Choroid plexus epithelial cell (primary cell): Measurements from ENCODE around the gene LIMS1.
"Not testable (repeated sequence)": the region's sequence is repeated elsewhere in the genome, so short reads cannot be mapped to it uniquely, and the experiment has no call there.

Source experiments
- DNase-seq: peaks from one replicate; pipeline ENCODE4 v3.0.0-alpha.2; 2010; ENCODE audit warnings: low read depth
- H3K4me3 ChIP-seq: 2 replicates; pipeline ENCODE4 v1.5.1; 2011; ENCODE audit warnings: low read depth, mild to moderate bottlenecking, control low read depth, low read length, moderate library complexity
- TF ChIP-seq, protein P1 (sequence below): conservative IDR thresholded peaks from 2 replicates; pipeline ENCODE4 v1.5.1; 2011; ENCODE audit warnings: low read depth, mild to moderate bottlenecking, control low read depth, inconsistent platforms, low read length, moderate library complexity

LIMS1 gene

DNA sequence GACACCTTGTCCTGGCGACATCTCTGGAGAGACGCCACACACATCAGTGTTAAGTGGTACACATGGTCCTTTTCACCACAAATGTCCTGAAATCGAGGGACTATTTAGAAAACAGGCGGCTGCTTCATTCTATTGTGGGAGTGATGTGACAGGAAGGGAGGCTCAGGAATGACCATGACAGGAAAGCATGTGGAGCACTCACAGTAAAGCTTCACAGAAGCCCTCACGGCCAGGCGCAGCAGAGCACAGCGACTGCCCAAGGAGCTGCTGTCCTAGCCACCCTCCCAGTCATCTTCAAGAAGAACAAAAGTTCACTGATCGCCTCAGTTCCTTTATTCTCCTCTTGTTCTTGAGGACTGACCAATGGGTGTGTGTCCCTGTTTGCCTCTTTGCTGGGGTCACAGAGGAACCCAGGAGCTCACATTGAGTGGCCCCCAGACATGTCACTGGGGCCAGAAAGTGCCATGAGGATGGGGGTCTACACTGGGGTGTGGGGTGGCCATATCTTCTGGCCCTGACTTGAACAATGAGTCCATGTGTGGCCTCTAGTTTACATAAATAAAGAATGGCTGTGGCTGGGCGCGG is 100.4 kb downstream of the LIMS1 start:
- no peak for DNase-seq
- TF ChIP-seq, protein P1, sequence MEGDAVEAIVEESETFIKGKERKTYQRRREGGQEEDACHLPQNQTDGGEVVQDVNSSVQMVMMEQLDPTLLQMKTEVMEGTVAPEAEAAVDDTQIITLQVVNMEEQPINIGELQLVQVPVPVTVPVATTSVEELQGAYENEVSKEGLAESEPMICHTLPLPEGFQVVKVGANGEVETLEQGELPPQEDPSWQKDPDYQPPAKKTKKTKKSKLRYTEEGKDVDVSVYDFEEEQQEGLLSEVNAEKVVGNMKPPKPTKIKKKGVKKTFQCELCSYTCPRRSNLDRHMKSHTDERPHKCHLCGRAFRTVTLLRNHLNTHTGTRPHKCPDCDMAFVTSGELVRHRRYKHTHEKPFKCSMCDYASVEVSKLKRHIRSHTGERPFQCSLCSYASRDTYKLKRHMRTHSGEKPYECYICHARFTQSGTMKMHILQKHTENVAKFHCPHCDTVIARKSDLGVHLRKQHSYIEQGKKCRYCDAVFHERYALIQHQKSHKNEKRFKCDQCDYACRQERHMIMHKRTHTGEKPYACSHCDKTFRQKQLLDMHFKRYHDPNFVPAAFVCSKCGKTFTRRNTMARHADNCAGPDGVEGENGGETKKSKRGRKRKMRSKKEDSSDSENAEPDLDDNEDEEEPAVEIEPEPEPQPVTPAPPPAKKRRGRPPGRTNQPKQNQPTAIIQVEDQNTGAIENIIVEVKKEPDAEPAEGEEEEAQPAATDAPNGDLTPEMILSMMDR = no peak
- no peak overlapping the region for H3K4me3 ChIP-seq

DNA sequence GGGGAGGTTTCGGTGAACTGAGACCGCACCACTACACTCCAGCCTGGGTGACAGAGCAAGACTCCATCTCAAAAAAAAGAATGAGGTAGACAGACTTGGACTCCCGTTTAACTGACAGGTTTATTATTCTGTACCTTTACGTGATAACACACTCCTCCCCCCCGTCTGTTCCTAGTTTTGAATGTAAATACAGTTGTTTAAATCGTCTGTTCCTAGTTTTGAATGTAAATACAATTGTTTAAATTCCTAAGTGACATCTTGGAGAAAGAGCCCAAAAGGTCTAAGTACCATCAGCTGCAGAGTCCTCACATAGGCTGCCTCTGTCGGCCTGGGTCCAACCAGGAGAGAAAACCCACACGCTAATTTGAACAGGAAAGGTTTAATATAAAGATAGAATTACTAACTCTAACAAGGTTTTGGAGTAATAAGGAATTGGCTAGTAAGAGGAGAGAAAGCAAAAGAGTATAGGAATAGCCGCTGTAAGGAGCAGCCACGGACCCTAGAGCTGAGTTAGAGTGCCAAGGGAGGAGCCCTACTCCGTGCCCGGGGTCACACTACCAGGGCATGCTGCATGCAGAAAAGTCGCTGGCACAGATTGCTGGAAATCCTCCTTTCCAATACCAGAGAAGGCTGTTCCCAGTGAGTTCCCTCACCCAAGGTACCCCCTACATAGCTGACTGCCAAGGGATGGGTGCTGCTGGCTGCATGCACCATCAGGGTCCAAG is 101.5 kb downstream of the LIMS1 start:
- no peak for DNase-seq
- TF ChIP-seq, protein P1 = no peak
- H3K4me3 ChIP-seq = no peak overlapping the region

DNA sequence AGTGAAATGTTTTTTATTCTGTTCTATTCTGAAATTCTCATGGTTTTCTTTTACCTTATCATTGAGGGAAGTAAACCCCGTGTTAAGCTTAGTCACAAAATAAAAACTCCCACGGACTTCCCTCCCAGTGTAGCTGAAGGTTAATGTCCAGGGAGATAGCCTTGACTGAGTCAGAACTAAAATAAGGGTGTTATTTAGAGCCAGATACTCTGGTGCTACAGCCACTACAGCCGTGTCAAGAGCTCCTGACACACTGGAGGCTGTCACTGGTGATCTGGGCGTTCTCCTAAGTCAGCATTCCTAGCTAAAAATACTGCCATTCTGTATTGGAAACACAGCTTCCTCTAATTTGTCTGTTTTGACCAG is 103.0 kb downstream of the LIMS1 start:
- DNase-seq = peak; percentile 92
- no peak overlapping the region for H3K4me3 ChIP-seq
- TF ChIP-seq, protein P1 = no peak

DNA sequence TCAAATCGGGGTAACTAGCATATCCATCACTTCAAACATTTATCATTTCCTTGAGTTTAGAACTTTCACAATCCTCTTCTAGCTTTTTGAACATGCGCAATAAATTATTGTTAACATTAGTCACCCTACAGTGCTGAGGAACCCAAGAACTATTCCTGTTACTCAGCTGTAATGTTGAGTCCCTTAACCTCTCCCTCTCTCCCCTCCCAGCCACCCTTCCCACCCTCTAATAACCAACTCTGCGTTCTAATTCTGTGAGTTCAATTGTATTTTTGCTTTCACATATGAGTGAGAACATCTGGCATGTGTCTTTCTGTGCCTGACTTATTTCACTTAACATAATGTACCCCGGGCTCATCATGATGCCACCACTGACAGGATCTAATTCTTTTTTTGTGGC is 106.5 kb downstream of the LIMS1 start:
- no peak overlapping the region for H3K4me3 ChIP-seq
- peak; percentile 94 for DNase-seq

DNA sequence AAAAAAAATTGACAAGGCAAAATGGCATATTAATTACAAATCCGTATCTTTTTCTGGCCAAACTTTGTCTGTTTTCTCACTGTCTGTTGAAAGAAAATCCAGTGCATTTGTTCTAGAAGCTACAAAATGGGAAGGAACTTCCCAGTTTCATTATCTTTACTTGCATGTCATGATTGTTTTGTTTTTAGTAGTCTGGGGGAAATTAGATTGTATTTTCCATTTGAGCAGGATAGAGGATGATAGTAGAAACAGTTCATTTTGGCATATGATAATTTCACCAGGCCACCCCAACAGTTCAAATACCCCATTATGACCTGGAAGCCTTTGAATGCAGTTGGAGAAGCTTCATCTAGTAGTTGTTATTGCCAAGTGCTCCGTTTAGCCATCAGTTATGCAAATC is 107.5 kb downstream of the LIMS1 start:
- TF ChIP-seq, protein P1 = no peak
- H3K4me3 ChIP-seq = no peak overlapping the region
- no peak for DNase-seq

More for the DNA sequence above, 106.5 kb downstream of the LIMS1 start:
- TF ChIP-seq, protein P1 = no peak

DNA sequence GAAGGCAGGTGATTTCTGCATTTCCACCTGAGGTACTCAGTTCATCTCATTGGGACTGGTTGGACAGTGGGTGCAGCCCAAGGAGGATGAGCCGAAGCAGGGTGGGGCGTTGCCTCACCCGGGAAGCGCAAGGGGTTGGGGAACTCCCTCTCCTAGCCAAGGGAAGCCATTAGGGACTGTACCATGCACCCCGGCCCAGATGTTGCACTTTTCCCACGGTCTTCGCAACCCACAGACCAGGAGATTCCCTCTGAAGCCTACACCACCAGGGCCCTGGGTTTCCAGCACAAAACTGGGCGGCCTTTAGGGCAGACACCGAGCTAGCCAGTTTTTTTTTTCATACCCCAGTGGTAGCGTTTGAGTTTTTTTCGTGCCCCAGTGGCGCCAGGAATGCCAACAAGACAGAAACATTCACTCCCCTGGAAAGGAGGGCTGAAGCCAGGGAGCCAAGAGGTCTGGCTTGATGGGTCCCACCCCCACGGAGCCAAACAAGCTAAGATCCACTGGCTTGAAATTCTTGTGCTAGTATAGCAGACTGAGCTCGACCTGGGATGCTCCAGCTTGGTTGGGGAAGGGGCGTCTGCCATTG is 109.1 kb downstream of the LIMS1 start:
- DNase-seq = no peak
- TF ChIP-seq, protein P1 = no peak
- H3K4me3 ChIP-seq = no peak overlapping the region

DNA sequence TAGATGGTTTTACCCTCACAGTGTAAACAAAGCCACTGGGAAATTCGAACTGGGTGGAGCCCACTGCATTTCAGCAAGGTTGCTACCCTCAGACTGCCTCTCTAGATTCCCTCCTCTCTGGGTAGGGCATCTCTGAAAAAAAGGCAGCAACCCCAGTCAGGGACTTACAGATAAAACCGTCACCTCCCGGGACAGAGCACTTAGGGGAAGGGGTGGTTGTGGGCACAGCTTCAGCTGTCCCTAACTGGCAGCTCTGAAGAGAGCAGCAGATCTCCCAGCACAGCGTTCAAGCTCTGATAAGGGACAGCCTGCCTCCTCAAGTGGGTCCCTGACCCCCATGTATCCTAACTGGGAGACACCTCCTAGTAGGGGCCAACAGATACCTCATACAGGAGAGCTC is 109.6 kb downstream of the LIMS1 start:
- not testable (repeated sequence) for H3K4me3 ChIP-seq, DNase-seq

DNA sequence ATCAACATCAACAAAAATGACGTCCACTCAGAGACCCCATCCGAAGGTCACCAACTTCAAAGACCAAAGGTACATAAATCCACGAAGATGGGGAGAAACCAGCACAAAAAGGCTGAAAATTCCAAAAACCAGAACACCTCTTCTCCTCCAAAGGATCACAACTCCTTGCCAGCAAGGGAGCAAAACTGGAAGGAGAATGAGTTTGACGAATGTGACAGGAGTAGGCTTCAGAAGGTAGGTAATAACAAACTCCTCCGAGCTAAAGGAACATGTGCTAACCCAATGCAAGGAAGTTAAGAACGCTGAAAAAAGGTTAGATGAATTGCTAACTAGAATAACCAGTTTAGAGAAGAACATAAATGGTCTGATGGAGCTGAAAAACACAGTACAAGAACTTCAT is 110.2 kb downstream of the LIMS1 start:
- DNase-seq, H3K4me3 ChIP-seq: not testable (repeated sequence)

DNA sequence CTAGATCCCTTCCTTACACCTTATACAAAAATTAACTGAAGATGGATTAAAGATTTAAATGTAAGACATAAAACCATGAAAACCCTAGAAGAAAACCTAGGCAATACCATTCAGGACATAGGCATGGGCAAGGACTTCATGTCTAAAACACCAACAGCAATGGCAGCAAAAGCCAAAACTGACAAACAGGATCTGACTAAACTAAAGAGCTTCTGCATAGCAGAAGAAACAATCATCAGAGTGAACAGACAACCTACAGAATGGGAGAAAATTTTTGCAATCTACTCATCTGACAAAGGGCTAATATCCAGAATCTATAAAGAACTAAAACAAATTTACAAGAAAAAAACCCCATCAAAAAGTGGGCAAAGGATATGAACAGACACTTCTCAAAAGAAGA is 114.5 kb downstream of the LIMS1 start:
- not testable (repeated sequence) for DNase-seq, H3K4me3 ChIP-seq

DNA sequence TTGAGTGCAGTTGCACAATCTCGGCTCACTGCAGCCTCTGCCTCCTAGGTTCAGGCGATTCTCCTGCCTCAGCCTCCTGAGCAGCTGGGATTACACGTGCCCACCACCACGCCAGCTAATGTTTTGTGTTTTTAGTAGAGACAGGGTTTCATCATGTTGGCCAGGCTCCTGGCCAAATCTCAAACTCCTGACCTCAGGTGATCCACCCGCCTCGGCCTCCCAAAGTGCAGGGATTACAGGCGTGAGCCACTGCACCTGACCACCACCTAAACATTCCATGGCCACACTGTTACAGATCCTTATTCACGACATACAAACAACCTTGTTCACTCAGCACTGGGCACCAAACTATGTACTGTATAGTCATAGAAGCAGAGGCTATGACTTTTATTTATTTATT is 116.2 kb downstream of the LIMS1 start:
- H3K4me3 ChIP-seq, DNase-seq: not testable (repeated sequence)

DNA sequence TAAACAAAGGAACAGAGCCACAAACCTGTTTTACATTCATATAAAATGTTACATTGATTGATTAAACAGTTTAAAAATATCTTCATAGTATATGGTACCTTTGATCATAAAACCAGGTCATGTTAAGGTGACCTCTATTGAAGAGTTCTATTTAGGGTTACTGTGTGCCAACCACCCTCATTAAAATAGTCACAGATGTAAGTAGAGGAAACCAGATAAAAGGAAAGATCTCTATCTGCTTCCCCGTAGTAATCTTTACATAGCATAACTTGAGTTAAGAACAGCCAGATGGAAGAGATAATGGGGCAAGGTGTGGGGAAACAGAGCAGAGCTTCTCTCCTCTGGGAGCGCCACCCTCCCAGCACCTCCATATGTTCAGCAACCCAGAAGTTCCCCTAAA is 117.2 kb downstream of the LIMS1 start:
- not testable (repeated sequence) for H3K4me3 ChIP-seq

More for the DNA sequence above, 117.2 kb downstream of the LIMS1 start:
- DNase-seq = not testable (repeated sequence)
